Activated CD8-positive, alpha-beta memory T cell treated with anti-CD3 and anti-CD28 coated beads, Interleukin-2, amount 50 U/mL, for 24 hours (primary cell): ENCODE results near the gene OR14I1.

Source experiments
- DNase-seq: peaks from one replicate; pipeline ENCODE4 v3.0.0-alpha.2; 2020; ENCODE audit errors: extremely low read depth

Gene OR14I1

GRCh38 chr1:248702714-248703113 is at the start of gene OR14I1:
Gene OR14I1 (minus strand): TSS chr1:248702766.
- DNase-seq: no peak

- no peak for DNase-seq
Measured at GRCh38 chr1:248751635-248752034, 49.1 kb upstream of the OR14I1 start.

GRCh38 chr1:248751142-248751541 is 48.6 kb upstream of the OR14I1 start:
- no peak for DNase-seq

- no peak for DNase-seq
Measured at GRCh38 chr1:248750496-248750895, 47.9 kb upstream of the OR14I1 start.

GRCh38 chr1:248748211-248748610 is 45.6 kb upstream of the OR14I1 start:
- no peak for DNase-seq

GRCh38 chr1:248740876-248741275 is 38.3 kb upstream of the OR14I1 start:
- no peak for DNase-seq

- no peak for DNase-seq
Measured at GRCh38 chr1:248739572-248740205, 37.1 kb upstream of the OR14I1 start.

GRCh38 chr1:248737457-248737856 is 34.9 kb upstream of the OR14I1 start:
- no peak for DNase-seq

- DNase-seq: no peak
Measured at GRCh38 chr1:248736977-248737376, 34.4 kb upstream of the OR14I1 start.

GRCh38 chr1:248733566-248733965 is 31.0 kb upstream of the OR14I1 start:
- no peak for DNase-seq

- DNase-seq: no peak
Measured at GRCh38 chr1:248730507-248731335, 28.2 kb upstream of the OR14I1 start.

GRCh38 chr1:248714248-248714647 is 11.7 kb upstream of the OR14I1 start:
- no peak for DNase-seq

- DNase-seq: no peak
Measured at GRCh38 chr1:248710305-248710900, 7.8 kb upstream of the OR14I1 start.

GRCh38 chr1:248704606-248705005 is 2.0 kb upstream of the OR14I1 start:
- DNase-seq: no peak

GRCh38 chr1:248703674-248704073 is 1.1 kb upstream of the OR14I1 start:
- DNase-seq: no peak

- DNase-seq: no peak
Measured at GRCh38 chr1:248699099-248699498, 3.5 kb downstream of the OR14I1 start.

- no peak for DNase-seq
Measured at GRCh38 chr1:248697907-248698306, 4.7 kb downstream of the OR14I1 start.

GRCh38 chr1:248696774-248697173 is 5.8 kb downstream of the OR14I1 start:
- DNase-seq: no peak

- DNase-seq: no peak
Measured at GRCh38 chr1:248696261-248696660, 6.3 kb downstream of the OR14I1 start.

GRCh38 chr1:248695451-248696132 is 7.0 kb downstream of the OR14I1 start:
- DNase-seq: no peak

- no peak for DNase-seq
Measured at GRCh38 chr1:248691567-248692155, 10.9 kb downstream of the OR14I1 start.
